K562 (cell line): ENCODE results near the gene HRAS. TPM values are rescaled to one million over a fixed set of nuclear protein-coding genes. Genes with fewer than 3 reads are reported as not detected.

ENCODE experiments used
- ARHGAP35 ChIP-seq: fragments of 450-650 bp; IDR thresholded peaks from 2 replicates; pipeline ENCODE4 v1.6.1; 2018; ENCODE audit not compliant: partially characterized antibody
- COPS2 ChIP-seq: fragments of 450-650 bp; conservative IDR thresholded peaks from 2 replicates; pipeline ENCODE4 v1.6.1; 2016; ENCODE audit warnings: mild to moderate bottlenecking, moderate library complexity
- HDAC2 ChIP-seq: fragments of 450-650 bp; IDR thresholded peaks from 2 replicates; pipeline ENCODE4 v1.6.1; 2016; ENCODE audit warnings: mild to moderate bottlenecking
- ID3 ChIP-seq, 2 experiments: fragments of 250-450 bp in 1 of 2; fragments of 450-650 bp in 1 of 2; sonication (Bioruptor Pico) in 1 of 2; IDR thresholded peaks; 2 replicates each; pipeline versions ENCODE4 v1.6.1 to v1.8.0; 2016 to 2021; ENCODE audit warnings: mild to moderate bottlenecking in 2 of 2, moderate library complexity in 2 of 2, missing compliant biosample characterization in 1 of 2, missing genetic modification characterization in 1 of 2
- IRF1 ChIP-seq: sonication (generic); formaldehyde crosslinking; IDR thresholded peaks from 2 replicates; pipeline ENCODE4 v1.8.0; 2022; ENCODE audit warnings: missing genetic modification reagents, mild to moderate bottlenecking, borderline replicate concordance
- KAT7 ChIP-seq: sonication (generic); formaldehyde crosslinking; IDR thresholded peaks from 2 replicates; pipeline ENCODE4 v1.8.0; 2022; ENCODE audit warnings: missing genetic modification reagents, mild to moderate bottlenecking, borderline replicate concordance
- MCM5 ChIP-seq: fragments of 450-650 bp; IDR thresholded peaks from 2 replicates; pipeline ENCODE4 v1.6.1; 2016; ENCODE audit warnings: low read depth
- MED1 ChIP-seq: sonication (generic); formaldehyde crosslinking; IDR thresholded peaks from 2 replicates; pipeline ENCODE4 v1.8.1; 2023; ENCODE audit warnings: missing genetic modification reagents, borderline replicate concordance
- NCOA2 ChIP-seq, 2 experiments: fragments of 450-650 bp; IDR thresholded peaks; 2 replicates each; pipeline ENCODE4 v1.6.1; 2018; ENCODE audit warnings: mild to moderate bottlenecking in 2 of 2, moderate library complexity in 1 of 2; ENCODE audit not compliant: partially characterized antibody in 2 of 2
- NUFIP1 ChIP-seq: fragments of 450-650 bp; IDR thresholded peaks from 2 replicates; pipeline ENCODE4 v1.6.1; 2018; ENCODE audit not compliant: partially characterized antibody
- PYGO2 ChIP-seq: fragments of 450-650 bp; IDR thresholded peaks from 2 replicates; pipeline ENCODE4 v1.6.1; 2016; ENCODE audit warnings: mild to moderate bottlenecking, missing genetic modification characterization, moderate library complexity, missing compliant biosample characterization
- SAP30 ChIP-seq: fragments of 200-600 bp; sonication (generic); IDR thresholded peaks from 2 replicates; pipeline ENCODE4 v1.6.1; 2012; ENCODE audit warnings: borderline replicate concordance, low read depth, mild to moderate bottlenecking, moderate library complexity, low read length, control low read depth, inconsistent platforms; ENCODE audit not compliant: insufficient read depth, poor library complexity, severe bottlenecking
- SRSF9 ChIP-seq: fragments of 200-400 bp; formaldehyde crosslinking; IDR thresholded peaks from 2 replicates; pipeline ENCODE4 v1.6.1; 2017; ENCODE audit warnings: low read depth, low read length, borderline replicate concordance
- TCF3 ChIP-seq: sonication (generic); formaldehyde crosslinking; IDR thresholded peaks from 2 replicates; pipeline ENCODE4 v1.4.0; 2020; ENCODE audit warnings: mild to moderate bottlenecking, missing genetic modification reagents
- ZBTB8A ChIP-seq: fragments of 450-650 bp; IDR thresholded peaks from 2 replicates; pipeline ENCODE4 v1.6.1; 2018; ENCODE audit warnings: mild to moderate bottlenecking, moderate library complexity; ENCODE audit not compliant: partially characterized antibody
- ZC3H11A ChIP-seq: IDR thresholded peaks from 2 replicates; pipeline ENCODE4 v1.6.1; 2012; ENCODE audit warnings: low read depth, low read length, improper control_type of control experiment
- ZMIZ1 ChIP-seq, 2 experiments: fragments of 150-350 bp in 1 of 2; IDR thresholded peaks; 2 replicates each; pipeline ENCODE4 v1.6.1; 2012 to 2016; ENCODE audit warnings: low read depth in 2 of 2, low read length in 2 of 2, mild to moderate bottlenecking in 1 of 2, moderate library complexity in 1 of 2
- ZNF140 ChIP-seq: fragments of 250-450 bp; sonication (Bioruptor Pico); IDR thresholded peaks from 2 replicates; pipeline ENCODE4 v1.8.0; 2021; ENCODE audit warnings: moderate library complexity, mild to moderate bottlenecking, inconsistent platforms
- ZNF511 ChIP-seq: sonication (generic); formaldehyde crosslinking; IDR thresholded peaks from 2 replicates; pipeline ENCODE4 v1.8.0; 2022; ENCODE audit warnings: mild to moderate bottlenecking, missing genetic modification reagents
- ZNF551 ChIP-seq: fragments of 250-450 bp; sonication (Bioruptor Pico); IDR thresholded peaks from 2 replicates; pipeline ENCODE4 v1.5.0; 2021; ENCODE audit warnings: mild to moderate bottlenecking, moderate library complexity
- ZSCAN32 ChIP-seq: fragments of 450-650 bp; formaldehyde crosslinking; IDR thresholded peaks from 2 replicates; pipeline ENCODE4 v1.4.0; 2020; ENCODE audit warnings: mild to moderate bottlenecking, moderate library complexity
- polyA plus RNA-seq, 8 experiments: library from polyadenylated mRNA; depleted of rRNA in 4 of 8; stranded (reverse) in 5 of 8; unstranded in 3 of 8; fragments of >200 nt; fragmentation: Nextera tagmentation in 2 of 8; fragmentation: Illumina TruSeq in 1 of 8; extraction: Ambion mirVana in 2 of 8; extraction: Trizol in 1 of 8; gene quantifications; 2 replicates each; pipeline versions ENCODE4 v1.2.1 to v1.2.3, GENCODE V29; 2011 to 2014; ENCODE audit warnings: inconsistent platforms in 1 of 8, missing spikeins in 1 of 8
- total RNA-seq, 7 experiments: library from RNA; depleted of rRNA in 6 of 7; stranded (reverse); fragments of >200 nt in 6 of 7; fragmentation: Illumina TruSeq in 2 of 7; extraction: Trizol in 2 of 7; gene quantifications; 2 replicates each; pipeline versions ENCODE4 v1.2.1 to v1.2.3, GENCODE V29; 2011 to 2021; ENCODE audit warnings: low replicate concordance in 1 of 7

The HRAS gene
- total and polyA plus RNA-seq, 9 of the 15 experiments (the other 6 are each of a cell fraction or from before 2014, with no cell fraction given), result 2.8 to 73.5 (median 29.6) TPM

- no peak for TF ChIP-seq MCM5
- no peak for TF ChIP-seq ZMIZ1 (IDR thresholded peaks at IDR 0.05; ENCODE audit: low read depth in 2 of 2, low read length in 2 of 2)
- 0 out of 2 replicates have a peak, but pooled peaks have one; percentile 37 for TF ChIP-seq HDAC2
- TF ChIP-seq ZNF551 (CRISPR knock-in tag), result no peak
- TF ChIP-seq NUFIP1, result no peak
- TF ChIP-seq ARHGAP35, result no peak
- no peak for TF ChIP-seq ZBTB8A
- TF ChIP-seq SRSF9, result no peak
- TF ChIP-seq ID3 (CRISPR knock-in tag; IDR thresholded peaks at IDR 0.05), result no peak
- 0 out of 2 replicates have a peak, but pooled peaks have one; percentile 19 for TF ChIP-seq ID3 (tag; IDR thresholded peaks at IDR 0.05)
- no peak for TF ChIP-seq ZC3H11A
- TF ChIP-seq KAT7 (CRISPR knock-in tag), result no peak
- TF ChIP-seq MED1 (CRISPR knock-in tag), result no peak
- no peak for TF ChIP-seq TCF3 (CRISPR knock-in tag)
- no peak for TF ChIP-seq COPS2
- TF ChIP-seq ZNF140 (CRISPR knock-in tag), result no peak
- TF ChIP-seq SAP30, result no peak
- TF ChIP-seq PYGO2 (tag), result no peak
- TF ChIP-seq ZSCAN32, result no peak; the same call in 1 of the 2 replicates
- peak; percentile 52; the same call in 1 of the 2 replicates for TF ChIP-seq ZNF511 (CRISPR knock-in tag)
- TF ChIP-seq NCOA2 (IDR thresholded peaks at IDR 0.05; ENCODE audit: partially characterized antibody in 2 of 2), result no peak
- TF ChIP-seq IRF1 (CRISPR knock-in tag), result no peak
Measured at GRCh38 chr11:560305-561147, 25.1 kb upstream of the HRAS start, which contains the start of the genes LMNTD2 and RASSF7 (continued).
